Hepatocyte (in vitro differentiated cells): ENCODE data around the gene LEF1. TPM values are rescaled to one million over a fixed set of nuclear protein-coding genes. Genes with fewer than 3 reads are reported as not detected.

Experiments
- DNase-seq: peaks from one replicate; pipeline ENCODE4 v3.0.0-alpha.2; 2016; ENCODE audit warnings: low spot score
- H2AFZ ChIP-seq: fragments of 200-600 bp; sonication (generic); 2 replicates; pipeline ENCODE4 v1.6.0; 2016; ENCODE audit warnings: antibody characterized with exemption, mild to moderate bottlenecking
- H3K27ac ChIP-seq: fragments of 200-600 bp; sonication (generic); 2 replicates; pipeline ENCODE4 v1.5.1; 2016; ENCODE audit warnings: mild to moderate bottlenecking
- H3K27me3 ChIP-seq: fragments of 200-600 bp; sonication (generic); 2 replicates; pipeline ENCODE4 v1.6.1; 2016
- H3K36me3 ChIP-seq: fragments of 200-600 bp; sonication (generic); replicated peaks from 2 replicates; pipeline ENCODE4 v1.5.1; 2016; ENCODE audit warnings: low read depth; ENCODE audit not compliant: insufficient read depth
- H3K4me1 ChIP-seq: fragments of 200-600 bp; sonication (generic); 2 replicates; pipeline ENCODE4 v1.5.1; 2016; ENCODE audit warnings: mild to moderate bottlenecking, moderate library complexity; ENCODE audit not compliant: insufficient read depth
- H3K4me2 ChIP-seq: fragments of 200-600 bp; sonication (generic); 2 replicates; pipeline ENCODE4 v1.6.0; 2016
- H3K4me3 ChIP-seq: fragments of 200-600 bp; sonication (generic); 2 replicates; pipeline ENCODE4 v1.5.1; 2016; ENCODE audit warnings: mild to moderate bottlenecking
- H3K79me2 ChIP-seq: fragments of 200-600 bp; sonication (generic); 2 replicates; pipeline ENCODE4 v1.6.0; 2017; ENCODE audit warnings: mild to moderate bottlenecking
- H3K9me2 ChIP-seq: fragments of 200-600 bp; sonication (generic); replicated peaks from 2 replicates; pipeline ENCODE4 v1.6.0; 2017; ENCODE audit warnings: mild to moderate bottlenecking; ENCODE audit not compliant: insufficient read depth
- H3K9me3 ChIP-seq: fragments of 200-600 bp; sonication (generic); 2 replicates; pipeline ENCODE4 v1.5.1; 2016; ENCODE audit warnings: low read depth, mild to moderate bottlenecking
- H4K20me1 ChIP-seq: fragments of 200-600 bp; sonication (generic); 2 replicates; pipeline ENCODE4 v1.6.0; 2016; ENCODE audit warnings: mild to moderate bottlenecking; ENCODE audit not compliant: insufficient read depth, poor library complexity, severe bottlenecking
- CTCF ChIP-seq: fragments of 200-600 bp; sonication (generic); IDR thresholded peaks from 2 replicates; pipeline ENCODE4 v1.5.1; 2016; ENCODE audit warnings: antibody characterized with exemption, mild to moderate bottlenecking; ENCODE audit not compliant: poor library complexity
- EZH2 ChIP-seq: fragments of 200-600 bp; sonication (generic); IDR thresholded peaks from 2 replicates; pipeline ENCODE4 v1.6.1; 2016; ENCODE audit warnings: antibody characterized with exemption, mild to moderate bottlenecking, borderline replicate concordance
- EZH2phosphoT487 ChIP-seq: fragments of 200-600 bp; sonication (generic); IDR thresholded peaks from one replicate; pipeline ENCODE4 v1.6.1; 2018; ENCODE audit warnings: antibody characterized with exemption, mild to moderate bottlenecking, low read depth, moderate library complexity; ENCODE audit not compliant: unreplicated experiment, severe bottlenecking
- WGBS: methylation state at CpG from one replicate; pipeline ENCODE4 v1.1.6; 2016; ENCODE audit warnings: low lambda C conversion rate; ENCODE audit errors: missing lambda C conversion rate; 5-methylcytosine and 5-hydroxymethylcytosine counted together
- polyA plus RNA-seq: library from polyadenylated mRNA; unstranded; fragments of >200 nt; fragmentation: Nextera tagmentation; extraction: Ambion mirVana; gene quantifications from 2 replicates; pipeline ENCODE4 v1.2.1, GENCODE V29; 2016
- total RNA-seq: library from RNA; depleted of rRNA; stranded (reverse); fragments of >200 nt; gene quantifications from 2 replicates; pipeline ENCODE4 v1.2.3, GENCODE V29; 2014

Gene LEF1
- total and polyA plus RNA-seq, 2 experiments from 2014 or later = 8.6 to 10.4 TPM

GRCh38 chr4:108034565-108034964, 134.2 kb downstream of the LEF1 start:
- no peaks in the 10 kb centered on the region for H3K27me3 ChIP-seq
- H3K4me3 ChIP-seq = no peak overlapping the region
- no peak overlapping the region for H2AFZ ChIP-seq
- peaks cover 4% of the 10 kb centered on the region for H3K36me3 ChIP-seq
- no peaks in the 10 kb centered on the region for H3K9me3 ChIP-seq
- WGBS = 81% methylated on average over 7 of the region's 7 CpGs
- H3K9me2 ChIP-seq = no peaks in the 10 kb centered on the region
- H3K27ac ChIP-seq = no peak overlapping the region
- H3K4me2 ChIP-seq = no peak overlapping the region
- DNase-seq = no peak
- no peaks in the 10 kb centered on the region for H3K79me2 ChIP-seq
- TF ChIP-seq CTCF (no peak), EZH2phosphoT487 (no peak), EZH2 (no peak)
- no peaks in the 10 kb centered on the region for H4K20me1 ChIP-seq
- no peaks in the 10 kb centered on the region for H3K4me1 ChIP-seq

- Histone ChIP-seq H3K9me2 (no peaks in the 10 kb centered on the region), H3K27ac (no peak overlapping the region), H3K9me3 (no peaks in the 10 kb centered on the region), H3K4me3 (no peak overlapping the region), H4K20me1 (no peaks in the 10 kb centered on the region), H3K36me3 (peaks cover 4% of the 10 kb centered on the region), H3K79me2 (no peaks in the 10 kb centered on the region), H3K4me2 (no peak overlapping the region), H3K4me1 (no peaks in the 10 kb centered on the region), H3K27me3 (no peaks in the 10 kb centered on the region), H2AFZ (no peak overlapping the region)
- no peak for TF ChIP-seq CTCF
- no peak for TF ChIP-seq EZH2phosphoT487
- TF ChIP-seq EZH2 = no peak
- DNase-seq = no peak
These were observed 135.4 kb downstream of the LEF1 start for GRCh38 chr4:108033348-108033747.

DNA sequence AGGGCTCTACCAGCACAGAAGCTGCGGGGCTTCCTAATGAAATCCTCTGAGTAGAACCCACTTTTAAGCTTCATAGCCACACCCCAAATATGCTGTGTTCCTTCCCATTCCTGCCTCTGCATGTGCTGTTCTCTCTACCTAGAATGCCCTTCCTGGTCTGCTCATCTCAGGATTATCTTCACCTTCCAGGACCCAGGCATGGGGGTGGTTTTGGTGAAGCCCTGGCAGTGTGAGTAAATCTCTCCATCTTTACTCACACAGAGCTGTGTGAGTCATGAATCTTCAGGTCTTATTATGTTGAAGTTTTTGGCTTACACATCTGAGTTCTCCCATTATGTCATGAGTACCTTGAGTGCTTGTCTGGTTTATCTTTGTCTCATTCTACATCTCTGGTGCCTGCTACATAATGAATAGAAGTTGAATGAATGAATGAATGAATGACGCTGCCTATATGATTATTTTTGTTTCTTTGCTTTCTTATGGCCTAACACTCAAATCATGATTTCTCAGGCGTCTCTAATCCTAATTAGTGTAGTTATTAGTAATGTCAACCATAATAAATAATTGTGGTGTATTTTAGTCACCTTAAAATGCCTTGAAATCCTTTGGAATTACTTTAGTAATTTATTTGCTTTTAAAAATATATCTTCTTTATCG, 137.2 kb downstream of the LEF1 start:
- TF ChIP-seq EZH2phosphoT487 (no peak), EZH2 (no peak), CTCF (no peak)
- Histone ChIP-seq H3K4me2 (no peak overlapping the region), H3K27ac (no peak overlapping the region), H3K36me3 (peaks cover 4% of the 10 kb centered on the region), H2AFZ (no peak overlapping the region), H3K9me2 (no peaks in the 10 kb centered on the region), H3K79me2 (no peaks in the 10 kb centered on the region), H3K9me3 (no peaks in the 10 kb centered on the region), H4K20me1 (no peaks in the 10 kb centered on the region), H3K4me1 (no peaks in the 10 kb centered on the region), H3K4me3 (no peak overlapping the region), H3K27me3 (no peaks in the 10 kb centered on the region)
- DNase-seq = no peak
- WGBS = 96% methylated on average over 4 of the region's 4 CpGs
